ENCODE results near the gene JAZF1. TPM values are rescaled to one million over a fixed set of nuclear protein-coding genes. Genes with fewer than 3 reads are reported as not detected.
A peak's percentile ranks its signal among the peaks of the same experiment; 100 is the strongest.

The JAZF1 gene
- total RNA-seq, 4 donors from 2014 or later: 4.7 to 8.1 (median 5.7) TPM

DNA sequence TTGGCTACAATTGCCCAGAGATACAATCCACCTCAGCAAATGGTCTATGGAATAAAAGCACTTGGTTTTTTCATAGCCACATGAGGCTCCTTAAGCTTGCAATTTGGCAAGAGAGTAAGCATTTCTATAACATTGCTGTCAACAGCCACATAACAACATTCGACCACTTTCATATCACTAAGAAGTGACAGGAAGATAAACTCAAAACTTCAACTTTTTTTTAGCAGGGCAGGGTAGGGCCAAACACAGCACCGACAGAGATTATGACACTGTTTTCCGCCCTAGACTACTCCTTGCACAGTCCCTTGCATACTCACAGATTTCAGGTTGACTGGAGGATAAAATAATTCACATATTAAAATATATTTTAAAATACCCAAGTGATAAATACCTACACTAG is 185.4 kb downstream of the JAZF1 start:
- intact Hi-C loops (cut with DNase I; ENCODE audit: low total_unique reads): no loop called here
- 75 to 76% methylated on average over 3 of the region's 3 CpGs for WGBS, 2 donors
- H3K4me3 ChIP-seq (ENCODE audit: low read depth, poor library complexity, severe bottlenecking): no peak overlapping the region
- TF ChIP-seq, protein P1, sequence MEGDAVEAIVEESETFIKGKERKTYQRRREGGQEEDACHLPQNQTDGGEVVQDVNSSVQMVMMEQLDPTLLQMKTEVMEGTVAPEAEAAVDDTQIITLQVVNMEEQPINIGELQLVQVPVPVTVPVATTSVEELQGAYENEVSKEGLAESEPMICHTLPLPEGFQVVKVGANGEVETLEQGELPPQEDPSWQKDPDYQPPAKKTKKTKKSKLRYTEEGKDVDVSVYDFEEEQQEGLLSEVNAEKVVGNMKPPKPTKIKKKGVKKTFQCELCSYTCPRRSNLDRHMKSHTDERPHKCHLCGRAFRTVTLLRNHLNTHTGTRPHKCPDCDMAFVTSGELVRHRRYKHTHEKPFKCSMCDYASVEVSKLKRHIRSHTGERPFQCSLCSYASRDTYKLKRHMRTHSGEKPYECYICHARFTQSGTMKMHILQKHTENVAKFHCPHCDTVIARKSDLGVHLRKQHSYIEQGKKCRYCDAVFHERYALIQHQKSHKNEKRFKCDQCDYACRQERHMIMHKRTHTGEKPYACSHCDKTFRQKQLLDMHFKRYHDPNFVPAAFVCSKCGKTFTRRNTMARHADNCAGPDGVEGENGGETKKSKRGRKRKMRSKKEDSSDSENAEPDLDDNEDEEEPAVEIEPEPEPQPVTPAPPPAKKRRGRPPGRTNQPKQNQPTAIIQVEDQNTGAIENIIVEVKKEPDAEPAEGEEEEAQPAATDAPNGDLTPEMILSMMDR (IDR thresholded peaks at IDR 0.05): no peak
- TF ChIP-seq POLR2A (IDR thresholded peaks at IDR 0.05): no peak
- DNase-seq (ENCODE audit: low spot score in 2 of 2): no peak

DNA sequence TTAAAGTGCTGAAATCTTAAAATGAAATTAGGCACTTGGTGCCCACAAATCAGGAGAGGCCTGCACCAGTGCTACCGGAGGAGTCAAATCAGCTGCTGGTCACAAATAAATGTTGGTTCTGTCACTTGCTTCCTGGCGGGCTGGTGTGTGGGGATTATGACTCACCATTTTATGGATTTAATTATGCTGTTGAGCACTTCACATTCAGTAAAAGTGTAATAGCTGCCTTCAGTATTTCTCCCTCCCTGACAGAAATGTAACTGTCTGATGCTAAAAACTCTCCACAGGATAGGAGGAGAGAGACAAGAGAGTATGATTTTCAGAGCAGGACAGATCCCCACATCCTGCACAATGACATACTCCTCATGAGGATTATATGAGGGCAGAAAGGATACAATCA is 186.0 kb downstream of the JAZF1 start:
- TF ChIP-seq, protein P1 (IDR thresholded peaks at IDR 0.05): no peak
- TF ChIP-seq POLR2A (IDR thresholded peaks at IDR 0.05): no peak
- DNase-seq (ENCODE audit: low spot score in 2 of 2): peak in 1 of 2 donors; percentile 36
- 46 to 54% methylated on average over 2 of the region's 2 CpGs for WGBS, 2 donors
- H3K4me3 ChIP-seq (ENCODE audit: low read depth, poor library complexity, severe bottlenecking): no peak overlapping the region
- intact Hi-C loops (cut with DNase I; ENCODE audit: low total_unique reads): no loop called here

DNA sequence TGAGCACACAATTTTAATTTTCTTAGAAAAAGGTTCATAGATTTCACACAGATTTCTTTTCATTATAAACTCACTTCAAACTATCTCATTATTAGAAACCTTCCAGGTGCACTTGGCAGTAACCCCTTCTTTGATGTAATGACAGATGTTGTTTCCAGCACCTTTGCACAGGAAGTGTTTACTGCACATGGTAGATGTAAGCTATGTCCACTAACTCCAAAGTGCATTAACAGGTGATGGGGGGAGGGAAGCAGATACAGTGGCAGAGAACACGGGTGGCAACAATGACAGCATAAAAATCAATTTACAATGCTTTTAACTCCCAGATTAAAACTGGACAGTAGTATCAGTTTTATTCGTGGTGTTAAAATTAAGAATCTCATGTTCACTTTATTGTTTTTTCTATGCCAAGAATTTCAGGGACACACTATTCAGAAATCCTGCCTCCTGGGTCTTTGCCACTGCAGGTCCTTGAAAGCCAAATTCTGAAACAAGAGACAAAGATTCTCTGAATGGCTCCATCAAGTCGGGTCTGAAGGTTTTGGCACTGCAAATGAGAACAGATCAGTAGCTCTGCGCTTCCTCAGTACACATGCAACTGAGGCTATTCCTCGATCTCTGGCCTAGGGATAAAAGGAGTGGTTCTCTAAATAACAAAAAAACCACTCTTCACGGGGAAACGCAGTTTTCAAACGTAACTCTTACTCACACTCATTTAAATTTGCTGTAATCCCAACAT is 187.7 kb downstream of the JAZF1 start:
- WGBS, 2 donors: 44 to 45% methylated on average over 8 of the region's 8 CpGs
- H3K4me3 ChIP-seq (ENCODE audit: low read depth, poor library complexity, severe bottlenecking): no peak overlapping the region
- no peak for TF ChIP-seq POLR2A (IDR thresholded peaks at IDR 0.05)
- TF ChIP-seq, protein P1 (IDR thresholded peaks at IDR 0.05): no peak
- DNase-seq (ENCODE audit: low spot score in 2 of 2): peak in 1 of 2 donors; percentile 28
- intact Hi-C loops (cut with DNase I; ENCODE audit: low total_unique reads): no loop called here

DNA sequence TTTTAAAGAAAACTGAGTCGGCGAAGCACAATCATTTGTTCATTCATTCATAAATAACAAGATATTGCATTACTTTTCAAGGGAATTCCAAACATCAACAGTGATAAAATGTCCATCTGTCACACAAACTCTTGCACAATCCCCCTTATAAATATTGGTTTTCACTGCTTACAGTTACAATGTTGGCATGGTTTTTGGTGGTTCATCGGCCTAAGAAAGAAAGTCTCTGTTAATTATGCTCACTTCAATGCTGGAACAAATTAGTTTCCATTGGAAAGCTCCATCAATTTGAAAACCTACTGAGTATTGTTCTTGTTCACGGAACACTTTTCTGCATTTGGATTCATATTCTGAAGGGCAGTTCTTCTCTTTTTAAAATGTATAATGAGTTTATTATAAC is 188.5 kb downstream of the JAZF1 start:
- intact Hi-C loops (cut with DNase I; ENCODE audit: low total_unique reads): no loop called here
- no peak overlapping the region for H3K4me3 ChIP-seq (ENCODE audit: low read depth, poor library complexity, severe bottlenecking)
- WGBS, 2 donors: 60 to 61% methylated on average over 4 of the region's 4 CpGs
- TF ChIP-seq, protein P1 (IDR thresholded peaks at IDR 0.05): no peak
- no peak for TF ChIP-seq POLR2A (IDR thresholded peaks at IDR 0.05)
- DNase-seq (ENCODE audit: low spot score in 2 of 2): no peak

DNA sequence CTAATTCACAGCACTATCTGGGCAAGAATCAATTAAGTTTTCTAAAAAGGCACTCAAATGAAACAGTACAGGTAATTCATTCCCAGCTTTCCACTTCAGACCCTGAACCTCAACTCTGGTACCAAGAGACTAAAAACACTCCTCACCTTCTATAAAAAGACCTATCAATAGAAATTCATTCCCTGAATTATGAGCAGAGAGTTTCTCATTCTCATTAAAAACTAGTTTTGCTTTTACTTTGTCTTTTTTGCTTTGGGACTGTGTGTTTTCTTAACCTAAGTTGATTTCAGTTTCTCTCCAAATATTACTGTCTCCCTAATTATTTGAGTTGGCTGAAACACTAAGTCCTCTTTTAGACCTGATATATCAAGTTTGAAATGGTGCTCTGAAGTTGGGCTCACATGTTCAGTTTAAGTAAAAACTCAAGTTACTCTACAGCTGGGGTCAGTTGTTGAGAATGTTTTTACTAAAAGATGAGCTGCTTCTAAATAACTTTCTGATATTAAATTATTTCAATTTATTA is 189.5 kb downstream of the JAZF1 start:
- TF ChIP-seq, protein P1 (IDR thresholded peaks at IDR 0.05): no peak
- no peak for TF ChIP-seq POLR2A (IDR thresholded peaks at IDR 0.05)
- H3K4me3 ChIP-seq (ENCODE audit: low read depth, poor library complexity, severe bottlenecking): no peak overlapping the region
- DNase-seq (ENCODE audit: low spot score in 2 of 2): no peak
- intact Hi-C loops (cut with DNase I; ENCODE audit: low total_unique reads): no loop called here
